Lung microvascular endothelial cell (primary cell): ENCODE results near the gene SEMA4B. TPM values are rescaled to one million over a fixed set of nuclear protein-coding genes. Genes with fewer than 3 reads are reported as not detected.
A peak's percentile ranks its signal among the peaks of the same experiment; 100 is the strongest.
"Not testable (repeated sequence)": the region's sequence is repeated elsewhere in the genome, so short reads cannot be mapped to it uniquely, and the experiment has no call there.

ENCODE experiments used
- DNase-seq, 2 donors: peaks; one replicate each; pipeline versions ENCODE4 v3.0.0 to v3.0.0-alpha.2; 2010; ENCODE audit warnings: low read depth in 2 of 2
- total RNA-seq: library from RNA; depleted of rRNA; stranded (reverse); fragments of >200 nt; gene quantifications from 2 replicates; pipeline ENCODE4 v1.2.1, GENCODE V29; 2014

Gene SEMA4B
- 4.6 and 11.1 TPM in 2 replicates for total RNA-seq

GRCh38 chr15:90201130-90201943, at the start of gene SEMA4B:
Gene SEMA4B (plus strand): TSS chr15:90201330. CDS start chr15:90201579, 249 bp downstream.
- peak; percentile 36 to 44 for DNase-seq

DNA sequence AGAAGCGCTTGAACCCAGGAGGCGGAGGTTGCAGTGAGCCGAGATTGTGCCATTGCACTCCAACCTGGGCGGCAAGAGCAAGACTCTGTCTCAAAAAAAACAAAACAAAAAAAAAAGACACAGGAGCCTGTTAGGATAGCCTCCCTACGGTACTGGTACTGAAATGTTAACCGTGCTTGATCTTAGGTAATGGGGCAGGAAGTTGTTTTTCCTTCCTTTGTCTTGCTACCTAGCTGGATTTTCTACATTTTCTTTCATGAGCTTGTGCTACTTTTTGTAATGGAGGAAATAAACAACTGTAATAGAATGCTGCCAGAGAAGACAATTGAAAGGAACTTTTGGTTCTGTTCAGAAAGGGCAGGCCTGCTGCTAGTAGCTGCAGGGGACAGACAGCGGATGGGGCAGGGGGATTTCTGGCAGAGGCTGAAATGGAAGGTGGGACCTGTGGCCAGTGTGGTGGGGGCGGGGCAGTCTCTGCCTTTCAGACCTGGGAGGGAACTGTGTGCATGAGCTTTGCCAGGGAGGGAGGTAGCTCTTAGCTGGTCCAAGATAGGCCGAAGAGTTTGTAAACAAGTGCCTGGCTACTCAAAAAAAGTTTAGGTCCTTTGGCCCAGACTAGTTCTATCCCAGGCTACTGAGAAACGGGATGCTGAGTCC, 49.0 kb upstream of the SEMA4B start:
- DNase-seq: no peak

GRCh38 chr15:90153658-90154057, 47.5 kb upstream of the SEMA4B start:
- no peak for DNase-seq

DNA sequence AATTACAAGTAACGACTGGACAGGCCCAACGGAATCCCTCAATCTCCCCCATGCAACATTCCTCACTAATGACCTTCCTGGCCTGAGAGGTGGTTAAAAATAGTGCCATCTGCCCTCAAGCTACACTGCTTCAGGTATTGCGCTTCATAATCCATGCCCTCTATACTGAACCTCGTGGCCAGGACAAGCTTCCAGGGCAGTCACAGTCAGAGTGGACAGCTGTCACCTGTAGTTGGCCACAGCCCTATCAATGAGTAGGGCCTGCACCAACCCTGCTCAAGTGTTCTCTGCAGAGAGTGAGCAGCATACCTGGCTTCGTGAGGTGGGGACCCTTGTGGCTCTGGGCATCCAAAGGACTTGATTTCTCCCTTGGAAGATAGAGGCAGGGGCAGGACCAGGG, 46.9 kb upstream of the SEMA4B start:
- DNase-seq: no peak

GRCh38 chr15:90154861-90155626, 46.1 kb upstream of the SEMA4B start:
- DNase-seq: no peak

DNA sequence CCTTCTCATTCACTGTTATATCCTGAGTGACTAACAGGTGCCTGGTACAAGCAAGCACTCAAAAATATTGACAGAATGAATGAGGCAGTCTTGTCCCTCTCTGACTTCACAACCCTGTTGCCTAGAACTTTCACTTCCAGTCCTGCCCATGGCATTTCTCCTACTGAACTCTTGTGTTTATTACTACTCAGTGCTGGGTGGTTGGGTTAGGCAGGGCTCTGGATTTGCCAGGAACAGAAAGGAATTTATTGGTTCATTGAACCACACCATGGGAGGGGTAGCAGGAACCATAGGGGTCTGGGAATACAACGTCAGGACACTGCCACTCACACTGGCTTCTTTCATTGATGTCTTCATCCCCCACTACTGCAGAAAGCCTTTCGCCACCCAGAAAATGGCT, 41.9 kb upstream of the SEMA4B start:
- no peak for DNase-seq

- peak in 1 of 2 donors; percentile 22 for DNase-seq
Measured at GRCh38 chr15:90160781-90161727, 40.1 kb upstream of the SEMA4B start.

- DNase-seq: no peak
Measured at GRCh38 chr15:90161950-90162361, 39.2 kb upstream of the SEMA4B start.

GRCh38 chr15:90162956-90163355, 38.2 kb upstream of the SEMA4B start:
- DNase-seq: no peak

GRCh38 chr15:90164239-90164638, 36.9 kb upstream of the SEMA4B start:
- DNase-seq: not testable (repeated sequence)

DNA sequence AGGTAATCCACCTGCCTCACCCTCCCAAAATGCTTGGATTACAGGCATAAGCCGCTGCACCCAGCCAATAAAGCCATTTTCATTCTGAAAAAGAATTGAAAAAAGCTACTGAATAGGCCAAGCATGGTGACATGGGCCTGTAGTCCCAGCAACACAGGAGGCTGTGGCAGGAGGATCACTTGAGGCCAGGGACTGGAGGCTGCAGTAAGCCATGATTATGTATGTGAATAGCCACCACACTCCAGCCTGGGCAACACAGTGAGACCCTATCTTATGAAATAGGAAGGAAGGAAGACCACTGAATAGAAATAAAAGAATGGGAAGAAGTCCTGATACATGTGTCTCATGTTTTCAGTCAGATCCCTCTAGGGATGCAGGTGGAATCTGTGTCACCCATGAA, 36.0 kb upstream of the SEMA4B start:
- no peak for DNase-seq

DNA sequence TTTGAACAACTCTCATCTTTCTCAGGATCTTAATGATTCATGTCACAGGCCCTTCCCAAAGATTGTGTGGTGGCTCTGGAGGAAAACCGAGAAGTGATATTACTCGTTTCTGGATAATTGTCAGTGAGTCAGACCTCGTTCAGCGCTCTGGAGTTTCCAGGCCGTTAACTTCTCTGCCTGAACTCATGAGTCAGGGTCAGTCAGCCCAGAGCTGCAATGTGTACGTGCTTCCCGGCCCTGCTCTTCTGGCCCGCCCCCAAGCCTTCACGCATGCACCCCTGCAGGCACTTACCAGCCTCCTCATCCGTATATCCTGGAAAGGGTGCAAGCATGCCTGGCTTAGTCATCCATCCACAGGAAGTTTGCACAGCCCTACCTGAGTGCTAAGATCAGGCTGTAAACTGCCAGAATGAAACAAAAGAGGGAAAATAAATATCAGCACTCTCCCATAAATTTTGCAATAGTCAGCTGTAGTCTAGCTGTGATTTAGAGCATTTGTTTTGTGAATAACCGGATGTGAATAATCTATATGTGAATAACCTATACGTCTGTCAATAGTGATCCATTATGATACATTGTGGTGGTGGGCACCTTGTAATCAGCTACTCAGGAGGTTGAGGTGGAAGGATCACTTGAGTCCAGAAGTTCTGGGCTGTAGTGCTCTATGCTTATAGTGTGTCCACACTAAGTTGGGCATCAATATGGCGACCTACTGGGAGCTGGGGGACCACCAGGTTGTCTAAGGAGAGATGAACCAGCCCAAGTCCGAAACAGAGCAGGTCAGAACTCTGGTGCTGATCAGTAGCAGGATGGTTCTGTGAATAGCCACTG, 35.3 kb upstream of the SEMA4B start:
- DNase-seq: peak; percentile 87 to 99

- no peak for DNase-seq
Measured at GRCh38 chr15:90167121-90167520, 34.0 kb upstream of the SEMA4B start.

DNA sequence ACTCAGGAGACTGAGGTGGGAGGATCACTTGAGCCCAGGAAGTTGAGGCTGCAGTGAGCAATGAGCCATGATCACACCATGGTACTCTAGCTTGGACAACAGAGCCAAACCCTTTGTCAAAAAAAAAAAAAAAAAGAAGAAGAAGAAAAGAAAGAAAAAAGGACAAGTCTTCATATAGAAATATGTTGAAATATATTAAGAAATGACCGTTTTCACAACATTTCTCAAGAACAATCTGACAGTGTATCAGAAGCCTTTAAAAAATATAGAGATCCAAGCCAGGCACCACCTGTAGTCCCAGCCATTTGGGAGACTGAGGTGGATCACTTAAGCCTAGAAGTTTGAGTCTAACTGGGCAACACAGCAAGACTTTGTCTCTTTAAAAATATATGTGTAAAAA, 29.5 kb upstream of the SEMA4B start:
- DNase-seq: no peak

GRCh38 chr15:90173372-90173771, 27.8 kb upstream of the SEMA4B start:
- no peak for DNase-seq

DNA sequence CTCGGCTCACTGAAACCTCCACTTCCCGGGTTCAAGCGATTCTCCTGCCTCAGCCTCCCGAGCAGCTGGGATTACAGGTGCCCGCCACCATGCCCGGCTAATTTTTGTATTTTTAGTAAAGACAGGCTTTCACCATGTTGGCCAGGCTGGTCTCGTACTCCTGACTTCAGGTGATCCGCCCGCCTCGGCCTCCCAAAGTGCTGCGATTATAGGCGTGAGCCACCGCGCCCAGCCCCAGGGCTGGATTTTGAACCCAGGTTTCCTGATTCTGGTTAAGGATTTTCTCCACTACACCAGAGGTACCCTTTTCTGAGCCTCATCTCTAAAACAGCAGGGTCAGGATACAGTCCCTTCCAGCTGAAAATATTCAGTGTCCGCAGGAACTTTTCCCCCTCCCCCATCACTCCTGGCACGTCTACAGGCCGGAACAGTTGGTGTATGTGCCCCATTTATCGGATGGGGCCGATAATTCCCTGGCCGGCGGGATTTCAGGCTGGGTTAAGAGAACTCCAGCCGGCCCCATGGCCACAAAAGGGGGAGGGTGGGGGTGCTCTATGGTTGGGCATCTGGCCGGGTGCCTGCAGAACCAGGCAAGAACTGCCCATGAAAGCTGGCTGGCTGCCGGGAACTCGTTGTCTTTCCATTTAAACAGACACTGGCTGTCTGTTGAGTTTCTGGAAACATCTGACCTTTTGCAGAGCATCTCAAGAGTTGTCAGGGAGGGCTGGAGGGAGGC, 26.8 kb upstream of the SEMA4B start:
- DNase-seq: peak; percentile 39 to 44

GRCh38 chr15:90177012-90177411, 24.1 kb upstream of the SEMA4B start:
- DNase-seq: no peak

DNA sequence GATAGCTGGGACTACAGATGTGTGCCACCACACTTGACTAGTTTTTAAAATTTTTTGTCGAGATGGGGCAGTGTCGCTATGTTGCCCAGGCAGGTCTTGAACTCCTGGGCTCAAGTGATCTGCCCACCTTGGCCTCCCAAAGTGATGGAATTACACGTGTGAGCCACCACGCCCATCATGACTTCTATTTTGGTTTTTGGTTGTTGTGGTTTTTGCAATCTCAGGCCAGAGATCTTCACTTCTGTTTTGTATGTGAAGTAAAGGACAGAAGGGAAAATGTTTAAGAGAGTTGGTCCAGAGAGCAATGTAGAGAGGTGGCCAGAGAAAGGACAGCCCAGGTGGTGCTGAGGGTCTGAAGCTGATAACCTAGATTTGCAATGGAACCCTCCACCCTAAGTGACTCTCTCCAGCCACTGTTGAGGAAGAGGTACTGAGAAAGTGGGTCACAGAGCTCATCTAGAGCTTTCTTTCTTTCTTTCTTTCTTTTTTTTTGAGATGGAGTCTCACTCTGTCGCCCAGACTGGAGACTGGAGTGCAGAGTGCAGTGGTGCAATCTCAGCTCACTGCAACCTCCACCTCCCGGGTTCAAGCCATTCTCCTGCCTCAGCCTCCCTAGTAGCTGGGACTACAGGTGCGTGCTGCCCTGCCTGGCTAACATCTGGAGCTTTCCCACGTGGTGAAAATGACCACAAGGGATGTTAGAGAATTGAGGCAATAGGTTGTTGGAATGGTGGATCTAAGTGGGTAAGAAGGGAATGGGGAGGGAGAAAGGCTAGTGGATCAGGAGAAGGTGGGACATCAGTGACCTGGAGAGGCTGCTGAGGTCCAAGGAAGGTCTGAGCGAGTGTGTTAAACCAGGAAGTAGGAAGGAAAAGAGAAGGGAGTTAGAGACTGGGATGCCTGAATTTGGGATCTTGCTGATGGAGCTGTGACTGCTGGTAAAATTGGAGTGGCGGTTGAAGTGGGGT, 22.4 kb upstream of the SEMA4B start:
- no peak for DNase-seq
